Measurements from ENCODE around the gene SWI5. TPM values are rescaled to one million over a fixed set of nuclear protein-coding genes. Genes with fewer than 3 reads are reported as not detected.

Gene SWI5
- total and polyA plus RNA-seq, 9 of the 15 experiments (the other 6 are each of a cell fraction or from before 2014, with no cell fraction given) = 62.8 to 133 (median 95.9) TPM

- TF ChIP-seq TCF3 (CRISPR knock-in tag; IDR thresholded peaks at IDR 0.05) (no peak), SRSF7 (optimal IDR thresholded peaks at IDR 0.05; ENCODE audit: low read depth, low read length) (no peak), ZNF740 (CRISPR knock-in tag; IDR thresholded peaks at IDR 0.05) (no peak), ZNF740 (tag; IDR thresholded peaks at IDR 0.05) (no peak), ZNF592 (IDR thresholded peaks at IDR 0.05) (no peak), PBX2 (CRISPR knock-in tag; IDR thresholded peaks at IDR 0.05; ENCODE audit: low read depth) (no peak), PBX2 (tag; conservative IDR thresholded peaks at IDR 0.05; ENCODE audit: low read depth) (no peak), HDGF (IDR thresholded peaks at IDR 0.05) (no peak), TRIM28 (IDR thresholded peaks at IDR 0.05) (no peak), SP2 (IDR thresholded peaks at IDR 0.05; ENCODE audit: extremely low read depth, low read depth, low read length, poor library complexity, severe bottlenecking) (no peak), TCF7L2 (IDR thresholded peaks at IDR 0.05; ENCODE audit: low read depth, low read length) (no peak), THRA (IDR thresholded peaks at IDR 0.05) (no peak), ZZZ3 (IDR thresholded peaks at IDR 0.05) (no peak), ZNF830 (CRISPR knock-in tag; IDR thresholded peaks at IDR 0.05) (no peak), ZNF140 (CRISPR knock-in tag; IDR thresholded peaks at IDR 0.05) (no peak), ZNF282 (CRISPR knock-in tag; IDR thresholded peaks at IDR 0.05) (no peak), PCBP1 (IDR thresholded peaks at IDR 0.05; ENCODE audit: low read depth, low read length, poor library complexity, severe bottlenecking) (no peak), ZNF316 (IDR thresholded peaks at IDR 0.05) (no peak)
These were observed 25.9 kb upstream of the SWI5 start (continued) for GRCh38 chr9:128249908-128250838.
